SK-N-SH (cell line): ENCODE results near the gene GRIP1. TPM values are rescaled to one million over a fixed set of nuclear protein-coding genes. Genes with fewer than 3 reads are reported as not detected.

Experiments used
- CTCF ChIA-PET: fragments of 300-600, 350-600 bp; formaldehyde crosslinking; extraction: SDS; loops from one replicate; lab custom pipeline; 2021; lab: Yijun Ruan, JAX
- POLR2A ChIA-PET: fragments of 350-600 bp; sonication (Branson Sonifier 250); formaldehyde crosslinking; extraction: SDS; loops from one replicate; lab custom pipeline; 2020; ENCODE audit warnings: antibody characterized with exemption, inconsistent platforms; lab: Yijun Ruan, JAX
- DNase-seq: peaks from one replicate; pipeline ENCODE4 v3.0.0; 2012
- H2AFZ ChIP-seq: fragments of 200-600 bp; sonication (generic); 2 replicates; pipeline ENCODE4 v1.8.1; 2016; ENCODE audit warnings: antibody characterized with exemption, mild to moderate bottlenecking, low read depth
- H3F3A ChIP-seq: fragments of 200-600 bp; sonication (generic); replicated peaks from 2 replicates; pipeline ENCODE3; 2016; ENCODE audit warnings: antibody characterized with exemption, mild to moderate bottlenecking; ENCODE audit not compliant: insufficient read depth
- H3K27ac ChIP-seq, 2 experiments: fragments of 200-500 bp in 1 of 2; fragments of 200-600 bp in 1 of 2; sonication (Bioruptor generic) in 1 of 2; sonication (generic), shearing (Covaris generic) in 1 of 2; 2 replicates each; pipeline versions ENCODE4 v1.5.1 to v1.6.1; 2014 to 2016; ENCODE audit warnings: low read depth in 2 of 2, inconsistent platforms in 1 of 2, low read length in 1 of 2, mild to moderate bottlenecking in 1 of 2, mixed read lengths in 1 of 2
- H3K27me3 ChIP-seq: fragments of 200-600 bp; sonication (generic), shearing (Covaris generic); 2 replicates; pipeline ENCODE4 v1.6.1; 2016; ENCODE audit warnings: mixed run types; ENCODE audit not compliant: insufficient read depth
- H3K36me3 ChIP-seq, 2 experiments: fragments of 200-500 bp in 1 of 2; fragments of 200-600 bp in 1 of 2; sonication (Bioruptor generic) in 1 of 2; sonication (generic) in 1 of 2; replicated peaks in 1 of 2; 2 replicates each; pipeline versions ENCODE3 to v1.5.1; 2014 to 2016; ENCODE audit warnings: low read length in 1 of 2, mild to moderate bottlenecking in 1 of 2; ENCODE audit not compliant: insufficient read depth in 2 of 2, control insufficient read depth in 1 of 2
- H3K4me1 ChIP-seq, 2 experiments: fragments of 200-500 bp in 1 of 2; fragments of 200-600 bp in 1 of 2; sonication (Bioruptor generic) in 1 of 2; sonication (generic), shearing (Covaris generic) in 1 of 2; 2 replicates each; pipeline versions ENCODE4 v1.5.1 to v1.6.1; 2014 to 2016; ENCODE audit warnings: low read depth in 1 of 2, low read length in 1 of 2, mixed run types in 1 of 2; ENCODE audit not compliant: insufficient read depth in 2 of 2, control insufficient read depth in 1 of 2
- H3K4me2 ChIP-seq: fragments of 200-600 bp; sonication (generic), shearing (Covaris generic); 2 replicates; pipeline ENCODE4 v1.6.1; 2017; ENCODE audit warnings: mixed run types
- H3K4me3 ChIP-seq, 2 experiments: fragments of 200-500 bp in 1 of 2; fragments of 200-600 bp in 1 of 2; sonication (Bioruptor generic) in 1 of 2; sonication (generic), shearing (Covaris generic) in 1 of 2; 2 replicates each; pipeline versions ENCODE4 v1.5.1 to v1.8.1; 2014 to 2016; ENCODE audit warnings: low read depth in 2 of 2, inconsistent platforms in 1 of 2, low read length in 1 of 2, mild to moderate bottlenecking in 1 of 2, mixed read lengths in 1 of 2, moderate library complexity in 1 of 2
- H3K79me2 ChIP-seq: fragments of 200-600 bp; sonication (generic); 2 replicates; pipeline ENCODE4 v1.8.1; 2017; ENCODE audit warnings: mild to moderate bottlenecking; ENCODE audit not compliant: insufficient read depth
- H3K9ac ChIP-seq: fragments of 200-600 bp; sonication (generic); 2 replicates; pipeline ENCODE4 v1.6.1; 2017; ENCODE audit warnings: mixed run types
- H3K9me2 ChIP-seq: fragments of 200-600 bp; sonication (generic); 2 replicates; pipeline ENCODE4 v1.6.1; 2017; ENCODE audit warnings: mixed run types
- H3K9me3 ChIP-seq: fragments of 200-600 bp; sonication (generic); 2 replicates; pipeline ENCODE4 v1.6.1; 2017; ENCODE audit warnings: mixed run types, mild to moderate bottlenecking, moderate library complexity
- H4K20me1 ChIP-seq: fragments of 200-600 bp; sonication (generic); 2 replicates; pipeline ENCODE4 v1.6.1; 2017; ENCODE audit warnings: mild to moderate bottlenecking, mixed run types; ENCODE audit not compliant: insufficient read depth
- CHD2 ChIP-seq: fragments of 150-350 bp; IDR thresholded peaks from 2 replicates; pipeline ENCODE4 v1.6.1; 2018; ENCODE audit warnings: low read length; ENCODE audit not compliant: partially characterized antibody
- CTCF ChIP-seq: fragments of 200-600 bp; sonication (generic); IDR thresholded peaks from 2 replicates; pipeline ENCODE4 v1.6.1; 2017; ENCODE audit warnings: antibody characterized with exemption, mild to moderate bottlenecking, moderate library complexity
- ELF1 ChIP-seq: IDR thresholded peaks from 2 replicates; pipeline ENCODE4 v1.4.0; 2012
- FOSL2 ChIP-seq: IDR thresholded peaks from 2 replicates; pipeline ENCODE4 v1.4.0; 2012; ENCODE audit warnings: low read depth, mild to moderate bottlenecking, moderate library complexity, borderline replicate concordance
- FOXM1 ChIP-seq: IDR thresholded peaks from 2 replicates; pipeline ENCODE4 v1.4.0; 2012; ENCODE audit warnings: low read depth, mild to moderate bottlenecking
- GABPA ChIP-seq: IDR thresholded peaks from 2 replicates; pipeline ENCODE4 v1.4.0; 2012; ENCODE audit warnings: low read depth, mild to moderate bottlenecking
- GATA2 ChIP-seq: sonication (generic); formaldehyde crosslinking; IDR thresholded peaks from 2 replicates; pipeline ENCODE4 v1.5.0; 2020; ENCODE audit warnings: mild to moderate bottlenecking, missing genetic modification reagents
- JUND ChIP-seq: IDR thresholded peaks from 2 replicates; pipeline ENCODE4 v1.4.0; 2012
- NFIC ChIP-seq: IDR thresholded peaks from 2 replicates; pipeline ENCODE4 v1.4.0; 2012; ENCODE audit warnings: borderline replicate concordance
- PBX3 ChIP-seq: IDR thresholded peaks from 2 replicates; pipeline ENCODE4; 2012
- POLR2AphosphoS5 ChIP-seq: IDR thresholded peaks from 2 replicates; pipeline ENCODE4 v1.6.1; 2012; ENCODE audit warnings: low read depth, low read length
- RCOR1 ChIP-seq: fragments of 150-350 bp; IDR thresholded peaks from 2 replicates; pipeline ENCODE4 v1.6.1; 2017; ENCODE audit warnings: antibody characterized with exemption, low read length
- RXRA ChIP-seq: IDR thresholded peaks from 2 replicates; pipeline ENCODE4 v1.4.0; 2012; ENCODE audit warnings: low read depth, mild to moderate bottlenecking, borderline replicate concordance
- SMC3 ChIP-seq: IDR thresholded peaks from 2 replicates; pipeline ENCODE4 v1.6.1; 2012; ENCODE audit warnings: low read depth, low read length, improper control_type of control experiment
- TAF1 ChIP-seq: IDR thresholded peaks from 2 replicates; pipeline ENCODE4 v1.6.1; 2012; ENCODE audit warnings: low read depth, mild to moderate bottlenecking, low read length, moderate library complexity, borderline replicate concordance
- TCF12 ChIP-seq: IDR thresholded peaks from 2 replicates; pipeline ENCODE4 v1.4.0; 2012
- USF2 ChIP-seq: fragments of 150-350 bp; IDR thresholded peaks from 2 replicates; pipeline ENCODE4 v1.6.1; 2017; ENCODE audit warnings: antibody characterized with exemption, low read length, low read depth, borderline replicate concordance
- YY1 ChIP-seq: IDR thresholded peaks from 2 replicates; pipeline ENCODE4 v1.4.0; 2012; ENCODE audit warnings: low read depth, mild to moderate bottlenecking
- ZBTB33 ChIP-seq: IDR thresholded peaks from 2 replicates; pipeline ENCODE4 v1.4.0; 2012; ENCODE audit warnings: low read depth, borderline replicate concordance
- polyA plus RNA-seq, 3 experiments: library from polyadenylated mRNA; depleted of rRNA; stranded (reverse); fragments of >200 nt; gene quantifications; 2 replicates each; pipeline ENCODE4 v1.2.3, GENCODE V29; 2012

Gene GRIP1
- polyA plus RNA-seq, 1 of the 3 experiments (the other 2 are of a cell fraction), result 0.07 TPM

GRCh38 chr12:66323017-66323416 lies 355.9 kb downstream of the GRIP1 start (continued):
- TF ChIP-seq GATA2 (CRISPR knock-in tag), result no peak
- no peak for TF ChIP-seq USF2
- no peak for TF ChIP-seq FOXM1
- TF ChIP-seq YY1, result no peak
- TF ChIP-seq ZBTB33, result no peak
- no peak for TF ChIP-seq NFIC
- TF ChIP-seq POLR2AphosphoS5, result no peak
- TF ChIP-seq JUND, result no peak
- no peak for TF ChIP-seq CTCF
- TF ChIP-seq CHD2, result no peak
- TF ChIP-seq TCF12, result no peak

GRCh38 chr12:66321435-66321834 lies 357.4 kb downstream of the GRIP1 start:
- Histone ChIP-seq H3K79me2 (no peaks in the 10 kb centered on the region), H3K9me2 (no peaks in the 10 kb centered on the region), H3K36me3 (peaks cover 14 to 29% of the 10 kb centered on the region in 2 experiments), H3K4me3 (no peak overlapping the region), H4K20me1 (no peaks in the 10 kb centered on the region), H3K27ac (no peak overlapping the region), H3K4me2 (no peak overlapping the region), H2AFZ (no peak overlapping the region), H3K4me1 (no peaks in the 10 kb centered on the region; a peak in 1 of 4 replicates), H3K9me3 (no peaks in the 10 kb centered on the region), H3K27me3 (no peaks in the 10 kb centered on the region), H3K9ac (no peak overlapping the region), H3F3A (peaks cover 3% of the 10 kb centered on the region)
- ChIA-PET CTCF (interaction anchor here (1.0 kb wide), 2 partner anchors 31 to 88 kb away, joined by 3 read pairs; no protein-coding TSS in a partner anchor), POLR2A (no interaction called here)
- TF ChIP-seq TAF1 (no peak), PBX3 (no peak), GATA2 (CRISPR knock-in tag) (no peak), GABPA (no peak), ELF1 (no peak), TCF12 (no peak), RXRA (no peak), RCOR1 (no peak), FOSL2 (no peak), SMC3 (no peak)
- no peak for DNase-seq
